Hepatic stellate cell (primary cell): Measurements from ENCODE around the gene CELSR1.
"Not testable (repeated sequence)": the region's sequence is repeated elsewhere in the genome, so short reads cannot be mapped to it uniquely, and the experiment has no call there.

Source experiments
- DNase-seq: peaks from one replicate; pipeline ENCODE4 v3.0.0; 2011; ENCODE audit warnings: low spot score

The CELSR1 gene

GRCh38 chr22:46416891-46417580 is 120.4 kb downstream of the CELSR1 start:
- DNase-seq, result no peak

- no peak for DNase-seq
Measured at GRCh38 chr22:46416520-46416871, 120.9 kb downstream of the CELSR1 start.

DNA sequence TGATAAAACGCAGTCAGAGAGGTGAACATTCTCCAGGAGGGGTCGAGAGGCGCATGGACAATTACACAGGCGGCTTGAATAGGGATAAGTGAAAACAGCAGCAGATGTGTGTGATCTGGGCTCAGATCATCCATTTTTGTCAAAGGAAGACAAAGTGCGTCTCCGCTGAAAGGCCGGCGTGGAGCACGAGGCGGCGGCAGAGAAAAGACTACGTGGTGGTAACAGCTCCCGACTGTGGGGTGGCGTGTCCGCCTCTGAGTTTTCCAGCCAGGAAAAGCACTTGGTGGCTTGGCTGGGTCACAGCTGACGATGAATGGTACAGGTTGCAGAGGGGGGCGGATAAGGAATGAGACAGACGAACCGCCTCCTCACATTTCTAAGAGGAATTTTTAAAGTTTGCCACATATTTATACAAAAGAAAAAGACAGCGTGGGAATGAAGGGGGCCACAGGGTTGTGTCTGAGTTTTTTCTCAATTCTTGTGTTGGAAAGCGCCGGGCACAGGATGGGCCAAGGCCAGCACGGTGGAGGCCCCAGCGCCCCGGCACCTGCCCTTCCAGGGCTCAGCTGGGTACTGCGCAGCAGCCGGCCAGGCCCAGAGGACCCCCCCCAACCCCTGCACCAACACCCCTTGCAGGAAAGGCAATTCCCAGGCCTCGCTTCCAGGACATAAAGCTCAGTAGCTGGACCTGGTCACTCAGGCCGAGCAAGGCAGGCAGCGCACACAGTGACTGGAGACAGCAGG is 121.5 kb downstream of the CELSR1 start:
- no peak for DNase-seq

DNA sequence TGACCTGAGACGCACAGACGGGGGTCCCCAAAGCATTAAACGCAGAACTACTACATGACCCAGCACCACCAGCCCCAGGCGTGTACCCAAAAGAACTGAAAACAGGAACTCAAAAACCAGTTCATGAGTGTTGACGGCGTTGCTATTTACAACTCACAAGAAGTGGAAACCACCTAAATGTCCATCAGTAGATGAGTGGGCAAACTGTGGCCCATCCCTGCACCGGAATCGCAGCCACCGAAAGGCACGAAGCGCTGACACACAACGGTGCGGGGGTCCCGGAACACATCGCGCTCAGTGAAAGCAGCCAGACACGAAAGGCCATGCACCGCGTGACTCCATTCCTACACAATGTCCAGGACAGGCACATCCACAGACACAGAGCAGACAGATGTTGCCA is 122.7 kb downstream of the CELSR1 start:
- DNase-seq, result no peak

DNA sequence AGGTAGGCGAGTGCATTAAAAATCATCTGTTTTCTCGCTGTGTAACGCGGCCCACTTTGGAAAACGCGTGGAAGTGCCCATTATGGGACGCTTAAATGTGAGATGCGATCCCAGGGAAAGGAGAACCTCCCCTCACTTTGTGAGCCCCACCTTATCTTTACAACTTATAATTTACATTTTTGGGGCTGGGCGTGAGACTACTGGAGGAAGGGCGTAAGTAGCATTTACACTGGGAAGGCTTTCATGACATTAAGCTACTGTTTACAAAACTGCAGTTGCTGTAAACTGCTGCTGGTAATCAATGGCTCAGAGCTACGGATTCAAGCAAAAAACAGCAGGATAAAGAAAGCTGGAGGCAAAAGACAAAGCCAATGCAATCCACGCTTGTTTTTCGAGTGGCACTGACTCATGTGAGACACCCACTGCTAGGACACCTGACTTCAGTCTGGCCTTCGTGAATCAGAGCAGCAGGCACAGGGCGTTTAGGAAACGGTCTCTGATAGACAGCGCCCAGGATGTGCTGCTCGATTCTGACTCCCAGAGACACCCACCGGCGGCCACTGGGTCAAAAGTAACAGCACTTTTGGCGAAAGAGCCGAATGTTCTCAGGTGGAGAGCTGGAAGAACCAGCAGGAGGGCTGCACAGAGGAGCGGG is 123.6 kb downstream of the CELSR1 start:
- DNase-seq, result no peak

- DNase-seq, result no peak
Measured at GRCh38 chr22:46411347-46411746, 126.1 kb downstream of the CELSR1 start.

DNA sequence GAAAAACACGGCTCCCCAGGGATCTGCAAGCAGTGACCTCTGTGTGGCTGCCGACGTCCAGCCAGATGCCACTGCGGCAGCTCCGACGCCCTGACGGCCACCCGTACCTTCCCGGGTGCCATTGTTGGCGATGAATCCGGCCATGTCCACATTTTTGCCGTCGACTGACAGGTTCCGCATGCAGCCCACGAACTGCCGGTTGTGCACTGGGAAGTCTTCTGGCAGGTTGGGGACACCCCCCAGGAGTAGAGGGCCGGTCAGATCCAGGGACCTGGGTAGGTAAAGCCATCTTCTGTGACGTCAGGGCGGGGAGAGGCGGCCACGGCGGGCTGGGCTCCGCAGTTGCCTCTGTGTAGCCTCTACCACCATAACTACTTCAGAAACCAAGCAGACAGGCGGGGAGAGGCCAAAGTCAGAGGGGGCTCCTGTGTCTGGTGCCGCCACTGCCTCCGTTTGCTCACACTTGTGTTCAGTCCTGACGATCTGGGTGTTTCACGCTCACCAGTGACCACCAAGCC is 127.1 kb downstream of the CELSR1 start:
- DNase-seq, result no peak

DNA sequence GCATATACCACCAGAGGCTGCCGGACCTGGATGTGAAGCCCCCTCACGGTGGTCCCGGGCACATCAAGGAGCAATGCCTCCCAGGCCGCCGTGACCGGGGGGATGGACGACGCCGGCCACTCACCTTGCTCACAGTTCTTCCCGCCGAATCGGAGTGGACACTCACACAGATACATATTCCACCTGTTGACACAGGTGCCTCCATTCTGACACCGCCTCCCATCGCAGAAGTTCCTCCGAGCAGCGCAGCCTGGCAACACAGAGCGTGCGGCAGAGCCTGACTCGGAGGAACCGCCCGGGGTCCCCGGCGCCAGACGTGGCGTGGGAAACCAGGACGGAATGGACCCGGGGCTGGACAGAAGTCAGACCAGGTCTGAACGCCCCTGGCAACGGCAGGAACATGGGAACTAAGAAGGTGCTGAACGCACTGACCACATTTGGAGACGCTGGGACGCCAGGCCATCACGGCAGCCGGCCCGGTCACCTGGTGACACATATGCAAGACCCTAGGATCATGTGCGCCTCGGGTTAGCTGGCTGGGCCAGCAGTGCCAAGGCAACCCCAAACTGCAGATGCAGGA is 127.7 kb downstream of the CELSR1 start:
- DNase-seq, result no peak

GRCh38 chr22:46408568-46409506 is 128.6 kb downstream of the CELSR1 start:
- no peak for DNase-seq

DNA sequence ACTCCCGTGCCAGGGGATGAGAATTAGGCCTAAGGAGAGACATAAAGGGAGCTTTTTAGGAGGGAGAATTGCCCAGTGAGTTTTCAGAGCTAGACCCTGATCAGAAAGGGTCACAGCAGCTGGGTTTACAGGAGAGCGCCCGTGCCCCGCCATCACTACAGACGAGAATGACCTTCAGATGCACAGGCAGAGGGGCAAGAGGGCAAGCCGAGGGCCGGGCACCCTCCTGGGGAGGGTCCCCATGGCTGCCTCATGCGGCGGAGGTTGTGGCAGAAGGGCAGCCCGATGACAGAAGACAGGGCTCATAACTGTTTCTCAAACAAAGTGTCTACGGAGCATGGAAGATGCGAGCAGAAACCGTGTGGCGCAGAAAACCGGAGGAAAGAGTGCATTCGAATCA is 129.7 kb downstream of the CELSR1 start:
- DNase-seq, result no peak

GRCh38 chr22:46406791-46407190 is 130.6 kb downstream of the CELSR1 start:
- no peak for DNase-seq

GRCh38 chr22:46406349-46406748 is 131.1 kb downstream of the CELSR1 start:
- DNase-seq, result no peak

DNA sequence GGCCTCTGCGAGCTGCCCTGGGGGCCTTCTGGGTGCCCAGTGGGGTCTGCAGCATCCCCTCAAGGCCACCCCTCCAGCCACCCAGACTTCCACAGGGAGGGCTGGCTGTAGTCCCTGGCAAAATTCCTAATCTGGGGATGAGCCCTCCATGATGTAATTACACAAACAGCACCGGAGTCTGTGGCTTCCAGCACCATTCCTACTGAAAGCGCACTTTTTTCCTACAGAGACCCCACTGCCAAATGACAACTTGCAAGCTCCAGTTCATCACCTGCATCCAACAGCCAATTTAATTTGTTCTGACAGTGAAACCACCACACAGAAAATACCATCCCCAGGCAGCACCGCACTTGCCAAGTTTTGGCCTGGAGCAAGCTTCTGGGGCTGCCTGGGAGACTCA is 131.5 kb downstream of the CELSR1 start:
- no peak for DNase-seq

DNA sequence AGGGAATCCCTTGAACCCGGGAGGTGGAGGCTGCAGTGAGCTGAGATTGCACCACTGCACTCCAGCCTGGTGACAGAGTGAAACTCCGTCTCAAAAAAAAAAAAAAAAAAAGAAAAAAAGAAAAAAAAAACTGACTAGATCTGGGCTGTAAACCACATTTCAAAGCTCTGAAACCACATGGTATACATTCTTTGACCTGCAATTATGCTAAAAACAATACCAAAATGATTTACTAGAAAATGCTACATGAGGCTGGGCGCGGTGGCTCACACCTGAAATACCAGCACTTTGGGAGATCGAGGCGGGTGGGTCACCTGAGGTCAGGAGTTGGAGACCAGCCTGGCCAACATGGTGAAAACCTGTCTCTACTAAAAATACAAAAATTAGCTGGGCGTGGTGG is 133.5 kb downstream of the CELSR1 start:
- DNase-seq, result not testable (repeated sequence)

- DNase-seq, result no peak
Measured at GRCh38 chr22:46402505-46402904, 134.9 kb downstream of the CELSR1 start.

DNA sequence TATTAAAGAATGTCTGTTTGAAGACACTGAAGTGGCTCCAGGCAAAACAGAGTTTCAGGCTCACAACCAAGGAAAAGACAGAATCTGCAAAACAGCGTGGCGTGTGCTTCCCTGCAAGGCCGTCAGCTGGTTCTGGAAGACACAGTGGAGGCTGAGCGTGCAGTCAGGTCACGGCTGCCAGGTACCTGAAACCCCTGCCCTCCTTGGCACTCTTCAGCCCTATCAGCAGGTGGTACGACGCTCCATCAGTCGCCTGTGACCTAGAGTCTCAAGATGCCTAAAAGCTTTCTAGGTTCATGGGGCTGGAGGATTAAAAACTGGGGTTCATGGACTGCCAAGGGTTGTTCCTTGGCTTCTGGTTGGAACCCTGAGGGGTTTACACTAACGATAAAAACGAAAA is 136.1 kb downstream of the CELSR1 start:
- no peak for DNase-seq

DNA sequence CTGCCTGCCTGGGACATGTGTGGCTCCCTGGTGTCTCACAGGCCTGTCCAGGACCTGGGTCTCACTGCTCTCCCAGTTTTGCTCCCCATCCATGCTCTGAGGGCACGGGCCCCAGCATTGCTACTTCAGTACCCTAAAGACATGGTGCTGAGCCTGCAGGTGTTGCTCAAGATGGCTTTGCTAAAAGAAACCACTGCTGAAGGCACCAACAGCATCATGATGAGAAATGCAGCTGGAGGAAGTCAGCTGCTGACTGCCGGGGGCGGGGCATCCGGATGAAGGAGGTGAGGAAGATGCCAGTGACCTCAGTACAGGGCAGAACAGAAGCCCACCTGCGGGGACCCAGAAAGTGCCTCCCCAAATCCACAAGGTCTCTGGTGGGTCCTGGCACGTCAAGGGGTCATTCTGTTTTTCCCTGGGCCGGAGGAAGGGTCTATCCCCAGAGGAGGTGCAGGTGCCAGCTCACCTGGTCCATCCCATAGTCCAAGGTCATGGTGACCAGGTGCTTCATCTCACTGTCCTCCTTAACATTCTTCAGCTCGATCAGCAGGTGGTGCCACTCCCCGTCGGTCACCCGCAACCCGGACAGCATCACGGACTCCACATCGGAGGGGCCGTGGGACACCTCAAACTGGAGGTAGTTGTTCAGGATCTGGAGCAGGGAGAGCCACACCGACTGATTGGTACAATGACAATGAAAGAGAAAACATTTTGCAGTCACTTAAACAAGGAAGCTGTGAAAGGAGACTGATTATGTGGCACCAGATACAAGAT is 138.0 kb downstream of the CELSR1 start:
- DNase-seq, result no peak

DNA sequence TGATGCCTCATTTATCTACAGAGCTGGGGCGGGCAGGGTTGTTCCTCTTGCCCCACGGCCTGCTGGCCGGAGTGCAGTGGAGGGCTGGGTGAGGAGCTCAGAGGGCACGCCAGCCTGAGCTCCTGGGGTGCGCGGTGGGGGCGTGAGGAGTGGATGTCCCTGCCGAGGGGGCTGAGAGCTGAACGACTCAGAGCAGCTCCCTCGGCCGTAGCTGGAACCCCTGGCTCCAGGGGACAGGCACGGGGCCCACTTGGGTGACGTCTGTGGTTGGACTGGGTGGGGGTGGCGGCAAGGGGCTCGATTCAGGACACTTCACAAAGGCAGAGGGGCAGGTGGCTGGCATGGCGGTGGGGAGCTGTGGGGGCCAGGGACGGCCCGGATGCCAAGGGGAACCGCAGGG is 139.5 kb downstream of the CELSR1 start:
- DNase-seq, result no peak

DNA sequence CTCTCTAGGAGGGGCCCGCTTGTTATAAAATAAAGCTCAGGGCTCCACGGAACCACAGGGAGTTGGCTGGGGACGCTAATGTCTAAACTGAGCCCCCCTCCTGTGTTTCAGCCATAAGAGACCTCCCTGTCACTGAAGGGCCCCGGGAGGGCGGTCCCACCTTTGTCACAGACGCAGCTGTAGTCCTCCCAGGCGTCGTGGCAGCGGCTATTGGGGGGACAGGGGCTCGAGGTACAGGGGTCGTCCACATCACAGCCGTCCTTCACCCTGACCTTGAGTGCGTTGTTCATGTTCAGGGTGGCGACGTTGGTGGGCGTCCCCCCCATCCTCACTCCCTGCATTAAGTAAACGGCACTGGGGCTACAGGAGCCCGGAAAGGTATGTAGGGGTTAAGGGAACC is 139.9 kb downstream of the CELSR1 start:
- DNase-seq, result no peak

GRCh38 chr22:46397049-46397448 is 140.4 kb downstream of the CELSR1 start:
- DNase-seq, result not testable (repeated sequence)

DNA sequence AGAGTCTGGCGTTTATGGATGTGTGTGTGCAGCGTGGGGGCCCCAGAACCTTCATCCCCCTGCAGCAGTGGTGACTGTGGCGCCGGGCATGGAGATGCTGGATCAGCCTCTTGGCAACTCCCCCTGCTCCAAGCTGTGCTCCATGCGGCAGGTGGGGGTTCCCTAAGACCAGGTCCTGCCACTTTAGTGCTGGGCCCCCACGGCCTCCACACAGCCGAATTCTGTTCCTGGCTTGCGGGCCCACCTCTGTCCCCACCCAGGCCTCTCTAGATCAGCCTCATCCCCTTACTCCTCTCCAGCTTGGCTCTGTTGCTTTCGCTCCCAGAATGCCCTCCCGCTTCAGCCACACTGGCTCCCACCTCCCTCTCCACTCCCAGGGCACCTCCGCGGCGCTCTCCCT is 142.3 kb downstream of the CELSR1 start:
- DNase-seq, result no peak
